GM21526 (cell line): ENCODE data around the gene ATG2A.
"Not testable (repeated sequence)": the region's sequence is repeated elsewhere in the genome, so short reads cannot be mapped to it uniquely, and the experiment has no call there.

Experiments used
- ATAC-seq: cut with Tn5 transposase; IDR thresholded peaks from one replicate; pipeline ENCODE4 v1.9.1; 2021; ENCODE audit warnings: moderate library complexity; ENCODE audit not compliant: unreplicated experiment, low FRiP score

Gene ATG2A

DNA sequence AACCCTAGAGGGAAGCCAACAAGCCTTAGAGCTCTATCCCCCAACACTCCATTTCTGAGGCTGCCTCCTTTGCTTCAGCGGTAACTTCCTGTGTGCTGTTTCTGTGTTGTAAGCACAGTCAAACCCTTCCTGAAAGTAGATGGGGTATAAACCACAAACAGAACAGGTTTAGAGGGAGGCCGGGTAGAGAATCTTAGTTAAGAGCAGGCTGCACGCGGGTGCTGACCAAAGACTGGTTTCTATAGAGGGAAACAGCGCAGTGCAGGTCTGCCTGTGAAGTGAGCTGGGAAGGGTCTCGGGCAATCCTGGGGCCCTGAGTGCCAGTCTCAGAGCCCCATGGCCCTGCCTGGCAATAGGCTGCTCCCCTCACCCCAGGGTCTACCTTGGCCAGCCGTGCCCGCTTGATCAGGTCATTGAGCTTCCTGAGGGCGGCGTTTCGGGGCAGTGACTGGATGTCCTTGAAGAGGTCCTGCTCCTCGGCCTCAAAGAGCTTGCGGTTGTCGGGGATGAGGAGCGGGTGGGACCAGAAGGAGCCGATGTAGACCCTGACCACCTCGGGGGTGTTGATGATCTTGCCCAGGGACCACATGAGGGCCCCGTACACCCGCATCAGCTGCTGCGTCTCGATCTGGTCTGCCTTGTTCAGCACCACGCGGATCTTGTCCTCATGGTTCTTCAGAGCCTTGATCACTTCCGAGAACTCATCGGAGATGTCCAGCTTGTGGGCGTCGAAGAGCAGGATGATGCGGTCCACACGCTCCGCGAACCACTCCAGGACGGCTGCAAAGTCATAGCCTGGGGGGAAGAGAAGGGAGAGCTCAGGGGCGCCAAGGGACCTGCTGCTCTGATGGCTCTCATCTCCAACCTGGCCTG, 57.2 kb downstream of the ATG2A start:
- peak; percentile 62 for ATAC-seq

DNA sequence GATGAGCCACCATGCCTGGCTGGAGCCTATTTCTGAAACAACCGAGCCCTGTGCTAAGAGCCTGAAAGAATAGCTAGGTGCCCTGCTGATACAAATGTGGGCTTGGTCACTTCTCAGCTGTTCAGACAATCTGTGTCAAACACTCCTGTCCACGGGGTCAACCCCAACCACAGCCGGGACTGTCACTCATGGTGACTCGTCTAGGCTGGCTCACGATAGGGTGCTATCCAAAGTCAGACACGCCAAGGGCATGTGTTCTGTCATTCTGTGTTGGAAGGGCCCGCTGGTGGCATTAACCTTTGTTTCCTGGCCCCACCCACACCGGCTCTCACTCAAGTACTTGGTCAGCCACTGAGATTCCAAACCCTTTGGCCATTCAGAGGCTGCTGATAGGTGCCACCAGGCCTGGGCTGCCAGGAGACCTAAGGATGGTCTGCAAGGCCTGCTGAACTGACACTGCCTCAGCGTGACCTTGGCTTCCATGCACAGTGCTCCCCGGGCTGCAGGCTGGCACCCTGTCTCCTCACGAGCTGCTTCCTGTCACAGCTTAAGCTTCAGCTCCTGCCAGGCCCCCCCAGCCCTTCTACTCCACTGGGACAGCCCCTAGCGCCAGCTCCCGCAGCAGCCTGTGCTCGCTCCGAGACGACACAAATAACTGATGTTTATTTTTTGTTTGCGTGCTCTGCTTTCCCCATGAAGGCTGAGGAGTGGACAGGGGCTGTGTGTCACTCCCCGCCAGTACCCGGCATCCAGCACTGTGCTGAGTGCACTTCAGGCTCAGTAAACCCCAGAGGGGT, 58.3 kb downstream of the ATG2A start:
- ATAC-seq, result no peak

DNA sequence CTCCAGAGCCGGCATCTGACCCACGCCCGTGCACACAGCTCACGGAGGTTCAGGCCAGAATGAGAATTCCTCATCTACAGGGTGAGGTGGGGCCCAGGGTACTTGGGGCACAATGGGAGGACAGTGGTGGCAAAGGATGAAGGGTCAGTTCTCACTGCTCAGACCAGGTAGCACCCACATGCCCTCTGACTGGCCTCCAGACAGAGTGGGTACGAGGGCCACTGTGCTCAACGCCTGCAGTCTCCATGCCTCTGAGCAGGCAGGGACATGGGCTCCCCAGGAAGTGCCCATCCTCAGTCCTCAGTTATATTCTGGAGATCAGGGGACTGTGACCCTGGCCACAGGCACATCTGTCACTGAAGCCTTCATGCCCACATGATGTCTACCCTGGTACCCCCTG, 59.5 kb downstream of the ATG2A start:
- no peak for ATAC-seq

DNA sequence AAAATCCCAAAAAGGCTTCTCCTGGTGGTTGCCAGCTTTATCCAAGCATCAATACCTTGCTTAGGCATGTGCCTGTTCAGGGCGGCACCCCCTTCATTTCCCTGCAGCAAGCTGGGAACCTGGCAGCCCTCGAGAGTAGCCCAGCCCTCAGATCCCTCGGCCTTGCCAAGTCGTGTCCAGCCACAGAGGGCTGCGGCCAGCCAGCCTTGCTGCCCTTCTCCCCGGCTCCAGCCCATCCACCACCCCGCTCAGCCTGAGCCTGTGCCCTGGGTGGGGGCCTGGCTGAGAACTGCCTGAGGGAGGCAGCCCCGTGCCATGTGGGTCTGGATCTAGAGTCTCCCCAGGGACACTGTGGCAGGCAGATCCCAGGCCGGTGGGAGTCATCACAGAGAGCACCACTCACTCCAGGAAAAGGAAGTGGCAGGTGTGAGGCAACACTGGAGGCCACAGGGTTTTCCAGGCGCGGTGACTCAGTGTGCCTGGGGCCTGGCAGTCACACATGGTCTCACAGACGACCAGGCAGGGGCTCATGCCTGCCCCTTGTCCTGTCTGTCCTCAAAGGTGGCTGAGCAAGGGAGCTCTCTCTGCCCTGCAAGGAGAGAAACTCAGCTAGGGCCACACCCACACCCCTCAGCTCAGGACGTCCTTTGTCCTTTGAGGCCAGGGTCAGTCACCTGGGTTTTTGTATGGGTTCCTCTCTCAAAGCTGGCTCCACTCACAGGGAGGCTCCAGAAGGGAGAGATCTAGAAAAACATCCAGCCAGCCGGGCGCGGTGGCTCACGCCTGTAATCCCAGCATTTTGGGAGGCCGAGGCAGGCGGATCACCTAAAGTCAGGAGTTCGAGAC, 60.4 kb downstream of the ATG2A start:
- ATAC-seq, result no peak

DNA sequence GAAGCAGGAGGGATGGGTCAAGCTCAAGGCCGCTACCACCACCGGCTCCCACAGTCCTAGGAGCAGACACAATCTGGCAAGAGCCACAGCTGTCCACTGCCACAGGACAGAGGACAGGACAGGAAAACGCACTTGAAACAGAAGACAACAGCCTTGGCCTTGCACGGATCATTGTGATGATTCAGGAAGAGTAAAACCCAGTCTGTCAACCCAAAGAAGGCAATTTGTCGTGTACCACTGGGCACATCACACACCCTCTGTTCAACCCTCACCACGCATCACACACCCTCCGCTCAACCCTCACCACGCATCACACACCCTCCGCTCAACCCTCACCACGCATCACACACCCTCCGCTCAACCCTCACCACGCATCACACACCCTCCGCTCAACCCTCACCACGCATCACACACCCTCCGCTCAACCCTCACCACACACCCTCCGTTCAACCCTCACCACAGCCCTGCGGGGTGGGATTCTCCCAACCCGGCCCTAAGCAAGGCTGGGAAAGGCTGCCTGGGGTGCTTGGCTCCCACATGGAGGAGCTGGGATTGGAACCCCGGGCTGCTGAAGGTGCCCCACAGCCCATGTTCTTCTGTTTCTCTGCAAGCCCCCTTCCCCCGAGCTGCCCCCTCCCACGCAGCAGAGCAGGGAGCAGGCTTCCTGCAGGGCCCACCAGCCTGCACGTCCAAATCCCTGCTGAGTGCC, 61.3 kb downstream of the ATG2A start:
- ATAC-seq, result no peak

DNA sequence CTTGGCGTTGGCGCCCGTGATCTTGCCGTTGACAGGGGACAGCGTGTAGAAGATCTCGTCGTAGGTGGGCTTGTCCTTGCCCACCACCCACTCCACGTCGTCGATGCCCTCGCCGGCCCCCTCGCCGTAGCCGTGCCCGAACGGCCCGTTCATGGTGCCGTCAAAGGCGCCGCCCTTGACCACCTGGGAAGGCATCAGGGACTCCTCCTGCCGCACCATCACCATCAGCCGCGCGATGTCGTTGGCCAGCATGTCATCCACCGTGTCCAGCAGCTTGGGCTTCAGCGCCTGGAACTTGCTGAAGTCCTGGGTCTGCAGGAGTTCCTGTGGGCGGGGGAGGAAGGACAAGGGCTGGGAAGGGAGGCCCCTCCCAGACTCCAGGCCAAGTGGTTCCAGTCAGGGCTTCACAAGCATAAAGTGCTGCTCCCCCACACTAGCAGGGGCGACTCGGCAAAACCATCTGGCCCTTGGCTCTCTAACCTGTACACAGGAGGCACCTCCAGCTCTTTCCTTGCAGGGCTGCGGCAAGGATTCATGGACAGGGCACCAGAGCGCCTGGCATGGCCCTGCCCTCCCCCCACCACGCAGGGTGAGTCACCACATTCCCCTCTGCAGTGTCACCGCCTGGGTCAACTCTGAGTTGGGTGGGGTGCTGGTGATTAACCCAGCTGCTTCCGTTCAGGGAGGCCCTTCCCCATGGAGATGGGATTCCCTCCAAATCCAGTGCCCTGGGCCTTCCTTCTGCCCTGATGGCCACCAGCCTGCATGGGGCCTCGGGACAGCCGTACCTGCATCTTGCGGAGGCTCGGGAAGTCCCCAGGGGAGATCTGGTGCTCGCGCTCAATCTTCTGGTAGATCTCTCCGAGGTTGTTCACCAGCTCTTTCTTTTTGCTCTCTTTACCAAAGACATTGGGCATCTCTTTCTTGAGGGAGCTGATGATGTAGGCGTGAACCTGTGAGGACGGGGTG, 62.2 kb downstream of the ATG2A start:
- ATAC-seq, result no peak

DNA sequence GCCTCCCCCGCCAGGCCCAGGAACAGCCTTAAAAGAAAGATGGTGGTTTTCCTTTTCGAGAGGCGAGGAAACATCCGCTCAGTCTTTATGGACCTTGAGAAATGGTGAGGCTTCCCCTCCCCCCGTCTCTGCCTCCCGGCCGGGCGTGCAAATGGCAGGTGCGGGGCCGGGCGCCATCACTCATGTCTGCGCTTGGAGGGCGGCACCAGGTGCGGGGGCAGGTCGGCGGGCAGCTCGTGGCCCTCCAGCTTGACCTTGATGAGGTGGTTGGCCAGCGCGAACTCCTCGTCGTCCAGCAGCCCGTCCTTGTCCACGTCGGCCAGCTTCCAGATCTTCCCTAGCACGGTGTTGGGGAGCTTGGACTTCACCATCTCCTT, 62.9 kb downstream of the ATG2A start:
- no peak for ATAC-seq

DNA sequence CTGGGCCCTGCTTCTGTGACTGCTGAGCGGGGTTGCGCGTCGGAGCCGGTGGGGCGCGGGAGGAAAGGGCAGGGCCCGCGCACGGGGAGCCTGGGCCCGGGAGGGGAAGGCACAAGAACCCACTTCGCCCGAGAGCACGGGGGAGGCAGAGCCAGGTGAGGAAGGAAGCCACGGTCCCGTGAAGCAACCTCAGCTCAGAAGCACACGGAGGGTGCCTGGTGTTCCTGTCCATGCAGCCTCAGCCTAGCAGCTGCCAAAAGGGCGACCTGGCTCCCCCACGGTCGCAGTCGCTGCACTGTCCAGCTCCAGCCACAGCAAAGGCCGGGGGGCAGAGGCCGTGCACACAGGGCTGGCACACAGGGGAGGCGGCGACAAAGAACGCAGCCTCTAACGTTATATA, 63.3 kb downstream of the ATG2A start:
- no peak for ATAC-seq

DNA sequence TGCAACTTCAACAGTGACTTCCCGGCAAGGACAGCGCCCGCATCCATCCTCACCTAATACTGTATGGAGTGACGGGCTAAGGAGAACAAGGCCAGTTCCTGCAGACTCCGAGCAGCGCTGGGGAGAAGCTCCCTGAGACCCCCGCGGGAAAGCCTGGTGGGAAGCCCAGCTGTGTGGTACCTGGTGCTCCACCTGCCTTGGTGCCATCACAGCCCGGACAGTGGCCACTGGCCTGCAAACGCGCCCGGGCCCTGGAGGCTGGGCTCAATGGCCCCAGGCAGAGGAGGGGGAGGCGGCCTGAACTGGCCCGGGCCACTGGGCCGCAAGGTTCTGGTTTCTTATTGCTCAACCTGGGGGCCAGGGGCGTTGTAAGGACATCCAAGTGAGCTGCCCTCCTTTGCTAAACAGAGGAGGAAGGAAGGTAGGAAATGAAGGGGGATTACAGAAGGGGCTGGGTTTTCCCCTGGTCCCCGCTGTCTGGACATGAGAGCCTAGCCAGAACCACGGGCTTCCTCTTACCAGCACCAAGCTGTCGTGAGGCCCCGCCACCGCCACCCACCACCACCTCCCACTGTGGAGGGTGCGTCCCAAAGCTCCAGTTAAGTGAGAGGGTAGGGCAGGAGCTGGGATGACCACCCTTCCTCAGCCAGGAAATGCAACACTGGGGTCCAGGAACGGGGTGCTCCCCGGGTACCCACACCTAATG, 64.1 kb downstream of the ATG2A start:
- no peak for ATAC-seq

DNA sequence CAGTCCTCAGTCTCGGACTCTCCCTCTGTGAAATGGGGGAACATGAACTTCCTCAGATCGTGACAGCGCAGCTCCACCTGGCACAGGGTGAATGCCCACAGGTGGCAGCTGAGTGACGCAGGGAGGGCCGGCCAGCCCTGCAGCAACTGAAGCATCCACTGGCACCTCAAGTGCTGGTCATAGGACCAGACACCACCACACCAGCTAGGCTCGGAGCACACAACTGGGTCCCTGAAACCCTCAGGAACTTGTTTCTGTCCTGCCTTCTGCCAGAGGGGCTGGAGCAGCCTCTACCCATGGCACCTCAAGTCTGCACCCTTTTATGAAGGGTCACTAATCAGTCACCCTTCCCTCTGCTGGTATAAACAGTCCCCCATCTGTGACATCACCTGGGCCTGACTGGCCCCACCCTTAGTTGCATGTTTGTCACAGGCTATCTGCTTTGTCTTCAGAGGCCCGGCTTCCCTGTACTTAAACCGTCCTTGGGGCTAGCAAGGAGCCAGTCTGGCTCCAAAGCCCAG, 65.1 kb downstream of the ATG2A start:
- peak; percentile 8 for ATAC-seq

DNA sequence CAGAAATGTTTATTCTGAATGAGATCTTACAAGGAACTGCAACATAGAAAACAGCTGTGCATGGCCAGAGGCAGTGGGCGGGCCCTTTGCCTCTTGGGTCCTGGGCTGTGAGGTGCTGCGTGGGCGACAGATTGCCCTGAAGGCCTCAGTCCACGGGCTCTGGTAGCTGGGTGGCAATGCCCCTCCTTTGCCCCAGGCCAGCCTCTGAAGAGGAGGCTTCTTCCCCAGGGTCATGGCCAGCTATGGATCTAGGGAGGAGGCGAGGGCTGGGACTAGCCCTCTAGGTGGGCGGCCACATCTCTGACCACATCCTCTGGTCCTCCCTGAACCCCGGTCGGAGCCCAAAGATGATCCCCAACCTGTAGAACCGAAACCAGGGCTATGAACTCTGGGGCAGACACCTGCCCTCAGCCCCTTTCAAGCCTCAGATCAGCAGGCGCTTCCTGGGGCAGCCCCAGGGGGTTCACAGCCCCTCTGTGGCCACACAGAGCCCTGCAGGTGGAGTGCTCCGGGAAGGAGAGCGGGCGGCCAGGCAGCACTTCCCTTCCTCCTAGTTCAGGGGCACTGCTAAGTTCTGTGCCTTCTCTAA, 65.9 kb downstream of the ATG2A start:
- peak; percentile 40 for ATAC-seq

DNA sequence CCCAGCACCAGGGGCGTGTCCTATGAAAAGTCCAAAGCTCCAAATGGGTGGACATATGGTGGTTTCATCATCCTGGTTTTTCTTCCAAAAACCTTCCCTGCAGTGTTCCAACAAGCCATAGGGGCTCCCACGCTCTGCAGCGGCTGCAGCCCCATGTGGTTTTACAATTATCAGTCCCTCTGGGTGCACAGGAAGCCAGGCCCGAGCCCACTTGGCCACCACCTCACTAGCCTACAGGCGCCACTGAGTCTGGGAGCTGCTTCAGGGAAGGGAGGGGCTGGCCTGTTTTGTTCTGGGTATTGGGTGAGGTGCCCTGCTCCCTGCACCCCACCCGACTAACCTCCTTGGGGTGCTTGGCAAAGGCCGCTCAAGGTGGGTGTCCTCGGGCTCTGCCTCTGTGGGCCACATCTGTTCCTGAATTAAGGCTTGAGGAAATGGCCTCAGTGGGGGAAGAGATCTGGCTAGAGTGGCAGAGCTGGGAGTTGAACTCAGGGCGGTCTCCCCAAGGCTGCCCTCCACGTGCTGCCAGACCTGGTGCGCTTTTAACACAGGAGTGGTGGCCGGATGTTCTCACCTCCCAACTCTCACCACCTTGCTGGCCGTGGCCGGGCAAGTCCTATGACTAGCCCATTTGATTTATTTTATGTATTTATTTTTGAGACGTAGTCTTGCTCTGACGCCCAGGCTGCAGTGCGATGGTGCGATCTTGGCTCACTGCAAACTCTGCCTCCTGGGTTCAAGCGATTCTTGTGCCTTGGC, 67.2 kb downstream of the ATG2A start:
- ATAC-seq, result no peak

DNA sequence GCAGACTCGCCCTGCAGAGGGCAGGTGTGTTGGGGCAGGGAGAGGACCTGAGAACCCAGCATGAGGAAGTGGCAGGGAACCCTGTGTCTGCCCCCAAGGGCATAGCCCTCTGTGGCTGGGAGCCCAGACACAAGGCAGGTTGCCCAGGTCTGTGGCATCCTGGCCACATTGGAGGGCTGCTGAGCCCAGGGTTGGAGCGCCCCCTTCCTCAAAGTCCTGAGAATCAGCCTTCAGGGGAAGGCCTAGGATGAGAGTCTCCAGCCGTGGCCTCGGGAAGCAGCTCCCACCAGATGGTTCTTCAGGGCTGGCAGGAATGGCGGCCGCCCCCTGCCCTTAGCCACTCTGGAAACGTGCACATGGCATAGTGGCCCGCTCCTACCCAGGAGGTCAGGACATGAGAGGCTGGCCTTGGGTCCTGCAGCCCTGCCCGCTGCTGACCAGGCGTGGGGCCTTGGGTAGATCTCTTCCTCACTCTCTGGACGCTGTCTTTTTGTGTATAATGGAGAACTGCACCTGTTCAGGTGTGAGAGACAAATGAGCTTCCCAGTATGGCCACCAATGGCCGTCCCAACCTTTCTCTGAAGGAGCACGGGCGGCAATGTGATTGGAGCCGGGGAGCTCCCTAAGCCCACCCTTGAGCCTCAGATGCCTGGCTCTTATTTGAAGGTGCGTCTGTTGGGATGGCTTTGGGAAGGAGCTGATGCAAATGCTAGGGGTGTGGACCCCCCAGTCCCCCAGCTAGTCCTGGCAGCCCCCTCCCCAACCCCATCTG, 68.0 kb downstream of the ATG2A start:
- no peak for ATAC-seq

DNA sequence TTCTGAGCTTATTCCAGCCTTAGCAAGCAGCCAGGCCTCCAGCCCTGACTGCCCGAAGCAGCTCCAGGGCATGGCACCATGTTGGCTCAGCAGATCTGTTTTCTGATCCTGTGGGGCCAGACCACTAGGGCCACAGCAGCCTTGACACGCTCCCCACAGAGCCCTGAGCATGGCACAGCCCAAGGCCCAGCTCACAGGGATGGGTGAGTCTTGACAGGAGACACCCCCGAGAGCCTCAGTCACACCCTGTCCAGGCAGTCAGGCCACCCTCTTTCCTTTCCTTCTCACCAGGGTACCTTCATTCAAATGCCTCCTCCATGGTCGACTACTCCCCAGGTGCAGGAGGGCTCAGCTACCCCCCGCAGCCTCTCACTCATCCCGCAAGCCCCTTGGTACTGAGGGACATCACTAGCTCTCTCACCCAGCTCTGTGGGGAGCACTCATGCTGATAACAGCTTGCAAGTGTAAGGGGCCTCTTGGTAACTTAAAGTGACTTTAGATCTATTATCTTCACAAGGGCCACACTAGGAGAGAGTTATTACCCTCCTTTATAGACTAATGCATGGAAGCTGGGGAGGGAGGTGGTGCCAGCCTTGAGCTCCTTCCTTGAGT, 68.7 kb downstream of the ATG2A start:
- no peak for ATAC-seq

DNA sequence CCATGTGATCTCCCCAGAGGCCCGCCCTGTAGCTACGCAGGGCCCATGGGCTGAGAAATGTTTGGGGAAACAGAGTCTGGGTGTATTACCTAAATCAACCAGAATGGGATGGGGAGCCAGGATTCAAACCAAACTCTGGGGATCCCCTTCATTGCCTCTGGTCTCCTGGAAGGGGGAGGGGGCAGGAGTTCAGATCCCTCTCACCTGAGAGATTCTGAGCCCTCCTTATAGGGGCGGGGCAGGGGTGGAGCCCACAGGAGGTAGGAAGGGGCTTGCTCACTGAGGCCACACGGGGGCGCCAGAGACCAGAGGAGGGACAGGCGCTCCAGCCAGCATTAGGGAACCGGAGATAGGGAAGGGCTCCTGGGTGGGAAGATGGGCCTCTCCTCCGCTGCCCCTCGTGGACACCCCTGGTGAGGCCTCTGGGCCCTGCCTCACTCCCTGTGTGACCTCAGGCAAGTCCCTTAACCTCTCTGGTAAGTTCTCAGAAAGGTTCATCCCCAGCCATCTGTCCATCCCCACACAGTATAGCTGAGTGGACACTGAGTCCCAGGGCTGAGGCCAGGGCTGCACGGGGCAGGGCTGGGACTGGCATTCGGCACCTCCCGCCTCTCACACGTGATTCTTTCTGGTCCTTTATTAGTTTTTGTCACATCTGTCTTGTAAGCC, 69.9 kb downstream of the ATG2A start:
- no peak for ATAC-seq

DNA sequence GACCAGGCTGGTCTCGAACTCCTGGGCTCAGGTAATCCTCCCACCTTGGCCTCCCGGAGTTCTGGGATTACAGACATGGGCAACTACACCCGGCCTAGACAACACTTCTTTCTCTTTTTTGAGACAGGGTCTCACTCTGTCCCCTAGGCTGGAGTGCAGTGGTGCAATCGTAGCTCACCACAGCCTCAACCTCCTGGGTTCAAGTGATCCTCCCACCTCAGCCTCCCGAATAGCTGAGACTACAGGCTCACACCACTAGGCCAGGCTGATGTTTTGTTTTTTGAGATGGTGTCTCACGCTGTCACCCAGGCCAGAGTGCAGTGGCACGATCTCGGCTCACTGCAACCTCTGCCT, 71.3 kb downstream of the ATG2A start:
- not testable (repeated sequence) for ATAC-seq
